CD4-positive, alpha-beta T cell treated with Interleukin-4 for 1 hour (primary cell): ENCODE measurements around the gene LETM1.

Experiments used
- DNase-seq, 2 donors: peaks; one replicate each; pipeline ENCODE4 v3.0.0-alpha.2; 2020 to 2022

Gene LETM1

GRCh38 chr4:1773754-1774153 lies 82.2 kb downstream of the LETM1 start:
- no peak for DNase-seq

DNA sequence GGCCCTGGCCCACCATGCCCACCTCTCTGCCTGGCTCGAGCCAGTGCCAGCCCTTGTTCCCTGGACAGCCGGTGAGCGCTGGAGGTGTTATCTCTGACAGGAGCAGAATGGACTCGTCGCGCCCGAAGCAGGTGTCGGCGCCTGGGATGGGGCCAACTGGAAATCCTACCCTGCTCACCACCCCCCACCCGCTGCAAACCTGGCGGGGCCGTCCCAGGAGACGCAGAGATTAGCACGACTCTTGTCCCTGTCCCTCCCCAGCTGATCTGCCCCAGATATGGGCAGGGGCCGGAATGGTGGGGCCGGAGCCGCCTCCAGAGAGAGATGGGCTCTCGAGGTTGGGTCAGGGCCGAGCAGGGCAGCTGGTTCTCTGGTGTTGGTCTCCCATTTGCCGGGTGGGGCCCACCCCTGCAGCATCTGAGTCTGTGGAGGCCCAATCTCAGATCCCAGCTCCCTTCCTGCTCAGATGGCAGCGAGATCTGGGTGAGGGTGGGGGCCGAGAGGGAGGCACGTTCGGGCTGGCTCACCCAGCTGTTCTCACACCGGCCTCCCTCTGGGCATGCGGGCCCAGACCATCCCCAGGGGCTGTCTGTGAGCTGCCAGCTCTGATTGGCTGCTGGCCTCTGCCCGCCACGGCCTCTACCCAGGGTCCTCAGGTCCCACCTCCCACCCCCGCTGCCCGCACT lies 83.0 kb downstream of the LETM1 start:
- no peak for DNase-seq

DNA sequence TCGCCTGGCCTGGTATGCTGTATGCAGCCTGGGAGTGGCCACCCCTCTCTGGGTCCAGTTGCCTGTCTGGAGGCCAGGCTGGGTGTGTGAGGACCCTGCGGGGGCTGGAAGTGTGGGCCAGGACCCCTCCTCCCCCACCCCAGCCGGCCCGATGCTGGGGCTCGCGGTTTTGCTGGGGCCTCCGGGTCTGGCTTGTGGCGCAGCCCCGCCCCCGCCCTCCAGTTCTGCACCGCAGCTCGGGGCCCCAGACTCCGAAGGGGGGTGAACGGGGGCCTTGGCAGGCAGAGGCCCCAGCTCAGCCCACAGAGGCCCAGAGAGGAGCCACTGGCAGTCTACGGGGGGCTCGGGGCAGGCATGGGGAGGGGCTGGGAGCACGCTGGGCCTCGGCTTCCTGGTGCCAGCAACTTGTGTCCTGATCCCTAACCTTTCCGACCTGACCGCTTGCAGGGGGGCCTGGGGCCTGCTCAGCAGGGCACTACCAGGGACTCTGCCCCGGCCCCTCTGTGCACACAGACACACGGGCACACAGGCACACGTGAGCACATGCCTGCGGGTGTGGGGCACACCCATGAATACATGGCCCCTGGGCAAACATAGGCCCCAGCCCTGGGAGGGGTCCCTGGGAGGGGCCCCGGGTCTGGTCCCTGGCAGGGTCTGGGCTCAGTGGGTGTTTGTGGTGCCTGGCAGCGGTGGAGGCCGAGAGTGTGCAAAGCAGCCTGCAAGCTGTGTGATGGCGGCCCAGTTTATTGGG lies 84.2 kb downstream of the LETM1 start:
- no peak for DNase-seq

DNA sequence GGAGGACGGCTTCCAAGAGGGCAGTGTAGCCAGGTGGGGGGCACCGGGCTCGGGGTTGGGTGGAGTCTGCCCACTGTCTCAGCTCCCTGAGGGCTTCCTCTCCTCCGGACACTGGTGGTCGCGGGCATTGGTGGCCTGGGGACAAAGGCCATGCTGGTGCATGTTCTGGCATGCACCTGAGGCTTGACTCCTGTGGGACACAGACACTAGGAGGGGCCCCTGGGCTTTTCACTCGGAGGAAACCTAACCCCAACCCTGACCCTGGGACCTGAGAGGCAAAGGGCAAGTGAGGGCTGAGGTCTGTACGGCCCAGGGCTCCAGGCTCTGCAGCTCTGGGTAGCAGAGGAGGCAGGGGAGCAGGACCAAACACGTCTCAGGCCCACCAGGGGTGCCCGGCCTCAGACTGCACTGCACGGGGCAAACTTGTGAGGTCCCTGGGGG lies 85.1 kb downstream of the LETM1 start:
- no peak for DNase-seq

DNA sequence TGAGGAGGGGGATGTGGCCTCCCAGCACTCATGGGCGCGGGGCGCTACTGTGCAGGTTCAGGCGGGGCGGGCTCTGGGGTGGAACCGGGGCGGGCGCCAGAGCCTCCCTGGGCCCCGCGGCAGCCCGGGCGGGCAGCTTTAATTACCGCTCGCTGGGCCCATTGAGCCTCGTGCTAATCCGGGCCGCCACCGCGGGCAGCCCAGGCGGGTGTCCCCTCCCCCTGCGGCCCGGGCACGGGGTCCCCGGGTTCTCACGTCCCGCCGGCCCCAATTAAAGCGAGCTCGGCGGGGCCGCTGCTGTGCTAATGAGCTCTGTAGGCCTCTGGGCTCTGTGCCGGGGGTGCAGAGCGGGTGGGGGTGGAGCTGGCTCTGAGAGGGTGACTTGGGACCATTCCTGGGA lies 85.7 kb downstream of the LETM1 start:
- DNase-seq: no peak

GRCh38 chr4:1769692-1770091 lies 86.3 kb downstream of the LETM1 start:
- DNase-seq: no peak

DNA sequence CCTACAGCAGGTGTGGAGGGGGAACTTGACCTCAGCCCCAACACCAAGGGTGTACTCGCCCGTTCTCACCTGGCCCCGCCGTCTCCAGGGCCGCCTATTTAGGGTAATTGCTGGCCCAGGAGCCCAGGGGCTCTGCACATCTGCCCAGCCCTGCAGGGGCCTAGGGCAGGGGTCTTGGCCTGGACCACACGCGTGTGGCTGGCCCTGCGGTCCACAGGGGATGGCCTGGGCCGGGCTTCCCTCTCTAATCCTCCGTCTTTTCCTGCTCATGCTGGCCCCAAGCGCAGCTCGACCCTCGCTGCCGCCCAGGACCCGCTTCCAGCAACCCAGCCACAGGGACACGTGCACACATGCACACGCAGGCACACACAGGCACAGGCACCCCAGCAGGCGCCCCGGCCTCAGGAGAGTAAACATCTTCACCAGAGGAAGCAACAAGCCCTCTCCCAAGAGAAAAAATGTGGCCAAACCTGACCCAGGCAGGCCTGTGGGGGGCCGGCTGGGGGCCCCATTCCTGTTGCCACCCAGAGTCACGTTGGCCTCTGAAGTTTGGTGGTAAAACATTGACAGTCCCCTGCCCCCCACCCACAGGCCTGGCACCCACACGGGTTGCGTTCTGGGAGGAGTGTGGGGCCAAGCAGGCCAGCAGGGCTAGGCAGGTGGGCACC lies 87.5 kb downstream of the LETM1 start:
- DNase-seq: no peak

- peak; percentile 11 to 20 for DNase-seq
Measured at GRCh38 chr4:1767770-1768366, 88.1 kb downstream of the LETM1 start.

DNA sequence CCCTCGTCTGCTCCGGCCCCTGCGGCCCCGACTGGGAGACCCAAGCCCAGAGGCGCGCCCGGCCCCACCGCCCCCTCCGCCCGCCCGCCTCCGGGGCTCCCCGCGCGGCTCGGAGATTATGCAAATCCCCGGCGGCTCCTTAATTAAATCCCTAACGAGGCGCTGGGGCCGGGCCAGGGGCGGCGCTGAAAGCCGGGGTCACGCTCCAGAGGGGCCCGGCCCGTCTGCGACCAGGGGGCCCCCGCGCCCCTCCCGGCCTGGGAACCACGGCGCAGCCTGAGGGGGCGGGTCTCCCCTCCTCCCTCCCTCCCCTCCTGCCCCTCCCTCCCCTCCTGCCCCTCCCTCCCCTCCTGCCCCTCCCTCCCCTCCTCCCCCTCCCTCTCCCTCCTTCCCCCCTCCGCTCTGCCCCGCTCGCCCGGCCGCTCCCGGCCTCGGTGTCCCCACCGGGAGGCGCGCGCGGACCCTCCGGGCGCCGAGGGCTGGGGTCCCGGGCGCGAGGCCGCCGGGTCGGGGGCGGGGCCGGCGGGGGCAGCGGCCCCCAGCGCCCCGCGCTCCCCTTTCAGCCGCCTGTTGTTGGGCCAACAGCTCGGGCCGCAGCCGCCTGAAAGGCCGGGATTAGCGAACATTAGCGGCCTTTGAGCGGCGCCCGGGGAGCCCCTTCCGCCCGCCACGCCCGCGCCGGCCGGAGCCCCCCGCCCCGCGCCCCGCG lies 88.7 kb downstream of the LETM1 start:
- peak in 1 of 2 donors; percentile 10 for DNase-seq

GRCh38 chr4:1766106-1767060 lies 89.6 kb downstream of the LETM1 start:
- no peak for DNase-seq

DNA sequence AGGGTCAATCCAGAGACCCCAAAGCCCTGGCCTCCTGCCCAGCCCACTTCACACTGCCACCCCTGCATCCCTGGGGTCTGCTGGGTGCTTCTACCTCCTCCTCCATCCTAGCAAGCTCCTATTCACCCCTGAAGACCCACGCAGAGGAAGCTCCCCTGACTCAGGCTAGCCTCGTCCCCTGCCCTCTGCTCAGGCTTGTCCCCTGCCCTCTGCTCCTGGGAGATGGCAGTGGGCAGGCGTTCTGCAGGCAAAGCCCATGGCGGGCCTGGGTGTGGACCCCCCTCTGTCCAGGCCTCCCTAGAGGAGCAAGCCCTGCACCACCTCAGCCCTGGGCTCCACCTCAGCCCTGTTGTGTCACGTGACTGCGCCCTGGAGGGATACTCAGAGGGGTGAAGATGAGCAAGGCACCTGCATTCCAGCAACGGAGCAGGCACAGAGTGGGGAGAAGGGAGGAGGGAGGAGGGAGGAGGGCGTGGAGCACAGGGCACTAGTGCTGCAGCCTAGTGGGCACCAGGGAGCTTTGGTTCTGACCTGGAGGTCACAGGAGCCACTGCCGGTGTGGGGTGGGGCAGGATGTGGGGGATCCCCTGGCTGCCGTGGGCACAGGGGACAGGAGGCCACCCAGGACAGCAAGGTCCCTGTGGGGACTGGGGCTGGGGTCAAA lies 90.4 kb downstream of the LETM1 start:
- DNase-seq: no peak

- DNase-seq: no peak
Measured at GRCh38 chr4:1764670-1765069, 91.3 kb downstream of the LETM1 start.

DNA sequence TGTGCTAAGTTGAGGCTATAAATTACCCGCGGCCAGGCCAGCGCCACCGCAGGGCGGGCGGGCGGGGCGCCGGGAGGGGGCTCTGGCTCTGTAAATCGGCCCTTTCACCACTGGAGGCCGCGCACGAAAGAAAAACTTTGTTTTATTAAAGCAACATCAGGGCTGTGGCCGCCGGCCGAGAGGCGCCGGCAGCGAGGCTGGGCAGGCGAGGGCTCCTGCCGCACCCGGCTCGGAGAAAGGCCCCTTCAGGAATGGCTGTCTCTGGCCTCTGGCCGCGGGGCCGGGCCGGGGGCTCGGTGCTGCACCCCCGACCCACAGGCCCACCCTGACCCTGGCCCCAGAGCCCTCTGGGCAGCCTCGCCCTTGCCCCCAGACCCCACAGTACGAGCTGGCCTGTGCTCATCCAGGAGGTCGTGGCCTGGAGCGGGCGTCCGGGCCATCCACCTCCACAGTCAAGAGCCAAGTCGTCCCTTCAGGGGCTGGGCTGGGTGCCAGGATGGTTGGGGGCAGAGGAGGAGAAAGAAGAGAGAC lies 92.3 kb downstream of the LETM1 start:
- no peak for DNase-seq

- DNase-seq: no peak
Measured at GRCh38 chr4:1763070-1763549, 92.8 kb downstream of the LETM1 start.

DNA sequence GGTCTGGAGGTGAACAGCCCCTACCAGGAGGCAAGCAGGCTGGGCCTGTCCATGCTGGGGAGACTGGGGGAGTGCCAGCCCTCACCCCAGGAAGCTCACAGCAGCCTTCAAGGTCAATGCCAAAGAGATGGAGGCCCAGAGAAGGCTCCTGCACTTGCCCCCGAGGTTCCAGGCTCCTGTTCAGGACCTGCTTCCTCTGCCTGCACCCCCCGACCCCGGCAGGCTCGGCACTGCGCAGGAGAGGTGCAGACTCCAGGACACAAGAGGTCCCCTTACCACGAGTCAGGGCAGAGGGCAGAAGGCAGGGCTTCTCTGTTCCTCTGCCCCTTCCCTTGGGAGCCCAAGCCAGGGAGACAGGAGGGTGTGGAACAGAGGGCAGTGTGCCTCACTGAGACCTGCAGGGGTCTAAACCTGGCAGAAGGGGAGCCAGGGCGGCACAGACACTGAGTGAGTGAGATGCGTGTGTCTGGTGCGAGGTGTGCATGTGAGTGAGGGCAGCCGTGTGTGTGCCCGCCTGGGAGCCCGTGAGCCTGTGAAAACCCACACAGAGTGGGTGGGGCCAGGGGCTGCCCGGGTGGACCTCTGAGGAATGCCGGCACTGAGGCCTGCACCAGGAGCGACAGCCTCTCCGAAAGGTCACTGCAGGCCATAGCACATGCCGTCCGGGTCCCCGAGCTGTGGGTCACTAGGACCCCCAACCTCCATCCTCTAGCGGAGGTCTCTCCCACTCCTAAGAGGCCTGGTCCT lies 93.5 kb downstream of the LETM1 start:
- DNase-seq: no peak
